NAMALWA (cell line): ENCODE results near the gene SPATA25.
"Not testable (repeated sequence)": the region's sequence is repeated elsewhere in the genome, so short reads cannot be mapped to it uniquely, and the experiment has no call there.

ENCODE experiments used
- DNase-seq: peaks from one replicate; pipeline ENCODE4 v3.0.0-alpha.2; 2015; ENCODE audit warnings: low spot score

SPATA25 gene

DNA sequence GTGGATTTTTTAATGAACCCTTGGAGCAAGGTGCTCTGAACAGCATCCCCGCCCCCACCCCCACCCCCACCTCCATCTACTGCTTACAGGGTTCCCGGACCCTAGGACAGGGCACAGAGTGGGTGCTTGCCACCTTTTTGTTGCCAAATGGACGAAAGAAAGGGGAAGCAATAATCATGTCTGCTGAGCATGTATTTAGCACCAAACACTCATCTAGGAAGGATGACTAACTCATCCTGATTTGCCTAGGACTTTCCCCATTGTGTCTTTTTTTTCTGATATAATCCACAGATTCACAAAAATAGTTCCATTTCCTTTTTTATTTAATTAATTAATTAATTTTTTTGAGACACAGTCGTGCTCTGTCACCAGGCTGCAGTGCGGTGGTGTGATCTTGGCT lies 25.7 kb upstream of the SPATA25 start:
- DNase-seq: no peak

DNA sequence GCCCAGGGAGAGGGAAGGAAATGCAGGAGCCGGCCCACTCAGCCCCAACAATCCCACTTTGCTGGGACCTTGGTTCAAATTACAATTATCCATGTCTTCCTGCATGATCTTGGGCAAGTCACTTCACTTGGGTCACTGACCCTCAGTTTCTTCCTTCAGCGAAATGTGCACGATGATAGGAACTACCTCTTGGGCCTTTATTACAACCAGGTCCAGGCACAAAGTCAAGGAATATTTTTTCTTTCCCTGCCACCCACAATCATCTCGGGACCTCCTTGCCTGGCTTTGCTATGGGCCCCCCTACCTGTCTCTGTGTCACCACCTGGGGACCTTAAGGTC lies 24.9 kb upstream of the SPATA25 start:
- DNase-seq: no peak

DNA sequence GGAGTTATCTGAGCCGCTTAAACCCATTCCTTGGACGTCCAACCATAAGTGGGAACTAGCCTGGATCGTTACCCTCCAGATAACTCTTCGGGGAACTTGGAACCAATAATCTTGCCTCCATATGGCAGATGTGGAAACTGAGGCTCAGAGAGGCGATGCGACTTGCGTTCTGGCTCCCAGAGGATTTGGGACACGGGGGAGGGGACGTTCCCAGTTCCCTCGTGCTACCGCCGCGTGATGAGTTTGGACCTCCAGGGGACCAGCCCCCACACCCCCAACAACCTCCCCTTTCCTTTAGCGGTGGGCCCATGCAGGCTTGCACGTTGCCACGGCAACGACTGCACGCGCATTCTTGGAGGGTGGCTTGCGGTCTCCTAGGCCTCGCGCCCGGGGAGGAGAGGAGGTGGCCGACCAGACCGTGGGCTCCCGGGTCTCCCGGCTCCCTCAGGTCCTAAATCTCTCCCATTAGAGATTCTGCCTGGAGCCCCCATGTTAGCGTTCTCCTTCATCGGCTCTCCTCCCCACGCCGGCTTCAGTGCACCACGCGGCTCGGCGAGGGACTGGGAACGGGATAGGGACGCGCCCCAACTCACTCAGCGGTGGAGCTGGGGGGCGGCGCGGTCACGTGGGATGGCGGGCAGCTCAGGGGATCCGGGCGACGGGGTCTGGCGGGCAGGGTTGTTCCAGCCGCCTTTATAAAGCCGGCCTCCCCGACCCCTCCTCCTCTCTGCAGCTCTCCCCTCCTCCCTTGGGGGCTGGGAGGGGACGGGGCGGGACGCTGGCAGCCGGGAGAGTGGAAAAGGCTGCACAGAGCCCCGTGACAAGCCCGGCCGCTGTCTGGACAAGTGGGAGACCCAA lies 24.3 kb upstream of the SPATA25 start, which contains the start of gene PLTP:
TSS of gene PLTP (minus strand) at position 670 of the 858 bp plus-strand sequence. CDS start 703 bp downstream, outside the sequence.
- DNase-seq: peak; percentile 28

DNA sequence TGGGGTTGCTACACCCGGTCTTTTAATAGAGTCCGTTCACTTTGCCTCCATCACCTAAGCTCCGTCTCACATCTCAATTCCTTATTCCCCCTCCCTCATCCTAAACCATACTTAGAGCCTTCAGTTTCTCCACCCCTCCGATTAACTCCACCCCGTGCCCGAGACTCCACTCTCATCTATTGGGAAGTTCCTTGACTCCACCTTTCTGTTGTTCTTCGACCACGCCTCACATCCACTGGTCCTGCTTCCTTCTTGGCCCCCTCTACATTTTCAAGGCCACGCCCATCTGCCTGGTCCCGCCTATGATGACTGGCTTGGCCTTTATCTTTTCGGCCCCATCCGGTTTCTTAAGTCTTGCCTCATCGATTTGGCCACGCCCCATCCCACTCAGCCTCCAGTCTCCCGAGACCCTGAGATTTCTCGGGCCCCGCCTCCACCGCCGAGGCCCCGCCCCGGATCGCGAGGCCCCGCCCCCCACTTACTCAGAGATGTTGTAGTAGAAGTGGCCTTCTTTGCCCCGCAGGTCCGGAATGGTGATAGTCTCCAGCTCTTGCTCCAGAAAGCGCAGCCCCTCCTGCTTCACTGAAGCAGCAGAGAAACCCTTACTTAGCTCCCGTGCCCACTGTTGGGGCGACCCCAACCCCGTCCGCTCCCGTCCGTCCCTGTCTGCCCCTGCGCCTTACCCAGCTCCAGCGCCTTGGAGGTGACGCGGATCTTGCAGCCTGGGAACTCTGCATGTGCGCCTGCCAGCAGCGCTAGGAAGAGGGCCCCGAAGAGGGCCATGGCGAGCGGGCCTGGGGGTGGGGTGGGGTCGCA lies 23.5 kb upstream of the SPATA25 start:
- peak; percentile 99 for DNase-seq

DNA sequence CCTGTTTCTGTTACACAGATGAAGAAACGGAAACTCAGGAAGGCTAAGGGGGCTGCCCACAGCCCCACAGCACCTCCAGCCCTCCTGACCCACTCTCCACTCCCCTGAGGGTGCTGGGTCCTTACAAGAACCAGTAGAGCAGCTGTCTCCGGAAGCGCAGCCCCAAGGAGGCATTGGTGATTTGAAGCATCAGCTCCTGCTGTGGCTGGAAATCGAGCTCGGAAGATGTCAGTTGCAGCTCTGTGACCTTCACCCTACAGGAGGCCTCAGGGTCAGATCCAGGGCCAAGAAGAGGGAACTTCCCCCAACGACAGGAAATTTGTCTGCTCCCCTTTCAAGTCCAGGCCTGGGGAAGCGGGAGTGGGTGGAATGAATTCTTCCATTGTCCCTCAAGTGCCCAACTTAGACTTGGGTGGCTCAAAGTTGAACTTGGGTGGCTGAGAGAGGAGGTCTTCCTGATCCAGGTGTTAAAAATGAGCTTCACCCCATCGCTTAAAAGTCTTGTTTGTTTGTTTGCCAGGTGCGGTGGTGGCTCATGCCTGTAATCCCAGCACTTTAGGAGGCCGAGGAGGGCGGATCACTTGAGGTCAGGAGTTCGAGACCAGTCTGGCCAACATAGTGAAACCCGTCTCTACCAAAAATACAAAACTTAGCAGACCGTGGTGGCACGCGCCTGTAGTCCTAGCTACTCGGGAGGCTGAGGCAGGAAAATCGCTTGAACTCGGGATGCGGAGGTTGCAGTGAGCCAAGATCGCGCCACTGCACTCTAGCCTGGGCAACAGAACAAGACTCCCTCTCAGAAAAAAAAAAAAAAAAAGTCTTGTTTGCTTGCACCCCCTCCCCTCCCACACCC lies 22.6 kb upstream of the SPATA25 start:
- no peak for DNase-seq

DNA sequence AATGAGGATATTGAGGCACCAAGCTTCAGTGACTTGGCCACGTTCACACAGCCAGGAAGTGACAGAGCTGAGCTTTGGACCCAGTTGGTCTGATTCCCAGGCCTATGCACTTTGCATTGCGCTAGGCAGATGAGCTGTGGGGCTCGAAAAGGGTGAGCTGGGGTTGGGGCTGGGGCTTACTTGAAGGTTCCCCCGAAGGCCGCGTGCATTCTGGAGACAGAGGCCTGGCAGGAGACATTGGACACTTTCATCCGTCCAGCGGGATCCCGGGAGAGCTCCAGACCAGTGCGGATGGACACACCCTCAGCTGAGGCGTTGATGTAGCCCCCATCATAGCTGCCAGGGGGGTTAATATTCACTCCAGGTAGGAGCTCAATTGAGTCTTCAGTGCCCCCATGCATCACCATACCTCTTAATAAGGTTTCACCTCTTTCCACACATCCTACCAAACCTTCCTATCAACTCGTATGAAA lies 21.9 kb upstream of the SPATA25 start:
- DNase-seq: no peak

DNA sequence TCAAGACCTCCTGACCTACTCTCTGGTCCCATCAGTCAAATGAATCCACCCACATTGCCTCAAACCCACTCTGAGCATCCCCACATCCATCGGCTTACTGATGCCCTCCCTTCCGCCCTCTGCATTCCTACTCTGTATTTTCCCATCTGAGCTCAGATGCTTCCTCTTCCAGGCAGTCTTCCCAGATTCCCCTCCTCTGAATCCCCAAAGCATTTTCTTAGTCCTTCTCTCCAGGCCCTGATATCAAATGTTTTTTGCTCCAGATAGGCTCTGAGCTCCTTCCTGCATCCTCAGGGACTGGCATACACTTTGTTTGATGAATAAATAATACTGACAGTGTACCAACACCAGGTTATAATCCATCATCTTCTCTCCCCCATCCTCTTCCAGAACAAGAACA lies 20.7 kb upstream of the SPATA25 start:
- DNase-seq: no peak

DNA sequence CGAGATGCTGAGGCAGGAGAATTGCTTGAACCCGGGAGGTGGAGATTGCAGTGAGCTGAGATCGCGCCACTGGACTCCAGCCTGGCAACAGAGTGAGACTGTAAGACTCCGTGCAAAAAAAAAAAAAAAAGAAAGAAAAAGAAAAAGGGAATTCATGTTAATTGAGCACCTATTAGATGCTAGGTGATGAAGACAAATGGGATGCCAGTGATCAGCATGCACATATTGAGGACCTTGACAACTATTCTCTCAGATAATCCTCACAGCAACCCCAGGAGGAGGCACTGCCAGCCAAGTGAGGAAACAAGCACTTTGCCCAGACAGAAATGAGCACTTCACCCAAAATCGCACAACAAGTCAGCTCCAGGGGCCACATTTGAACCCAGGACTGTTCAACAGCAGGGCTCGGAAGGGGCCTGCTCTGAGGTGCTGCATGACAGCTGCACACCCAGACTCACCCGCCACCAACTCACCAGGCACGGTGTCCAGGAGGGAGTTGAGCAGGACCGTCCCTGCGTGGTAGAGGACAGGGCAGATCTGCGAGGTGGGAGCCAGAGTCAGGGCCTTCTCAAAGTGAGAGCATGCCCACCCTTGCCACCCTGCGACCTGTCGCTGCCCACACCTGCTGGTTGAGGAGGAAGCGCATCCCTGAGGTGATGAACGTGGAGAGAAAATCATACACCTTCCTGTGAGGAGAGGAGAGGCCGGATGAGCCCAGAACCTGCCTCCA lies 20.0 kb upstream of the SPATA25 start:
- DNase-seq: no peak

DNA sequence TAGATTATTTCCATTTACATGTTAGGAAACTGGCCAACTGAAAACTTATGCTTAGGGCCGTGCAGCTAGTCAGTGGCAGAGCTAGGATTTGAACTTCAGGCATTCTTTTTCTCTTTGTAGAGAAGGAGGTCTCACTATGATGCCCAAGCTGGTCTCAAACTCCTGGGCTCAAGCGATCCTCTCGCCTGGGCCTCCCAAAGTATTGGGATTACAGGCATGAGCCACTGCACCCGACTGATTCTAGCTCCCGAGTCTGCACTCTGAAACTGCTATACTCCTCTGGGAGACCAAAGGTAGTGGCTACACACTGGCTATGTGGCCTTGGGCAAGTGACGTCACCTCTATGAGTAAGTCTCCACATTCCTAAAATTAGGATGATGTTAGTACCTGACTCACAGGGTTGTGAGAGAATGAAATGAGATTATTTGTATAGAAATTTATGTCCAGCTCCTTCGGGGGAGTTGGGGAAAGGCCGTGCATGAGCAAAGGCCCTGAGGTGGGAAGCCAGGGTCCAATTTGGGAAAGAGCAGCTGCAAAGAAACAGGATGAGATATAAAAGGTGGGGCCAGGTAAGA lies 18.2 kb upstream of the SPATA25 start:
- no peak for DNase-seq

DNA sequence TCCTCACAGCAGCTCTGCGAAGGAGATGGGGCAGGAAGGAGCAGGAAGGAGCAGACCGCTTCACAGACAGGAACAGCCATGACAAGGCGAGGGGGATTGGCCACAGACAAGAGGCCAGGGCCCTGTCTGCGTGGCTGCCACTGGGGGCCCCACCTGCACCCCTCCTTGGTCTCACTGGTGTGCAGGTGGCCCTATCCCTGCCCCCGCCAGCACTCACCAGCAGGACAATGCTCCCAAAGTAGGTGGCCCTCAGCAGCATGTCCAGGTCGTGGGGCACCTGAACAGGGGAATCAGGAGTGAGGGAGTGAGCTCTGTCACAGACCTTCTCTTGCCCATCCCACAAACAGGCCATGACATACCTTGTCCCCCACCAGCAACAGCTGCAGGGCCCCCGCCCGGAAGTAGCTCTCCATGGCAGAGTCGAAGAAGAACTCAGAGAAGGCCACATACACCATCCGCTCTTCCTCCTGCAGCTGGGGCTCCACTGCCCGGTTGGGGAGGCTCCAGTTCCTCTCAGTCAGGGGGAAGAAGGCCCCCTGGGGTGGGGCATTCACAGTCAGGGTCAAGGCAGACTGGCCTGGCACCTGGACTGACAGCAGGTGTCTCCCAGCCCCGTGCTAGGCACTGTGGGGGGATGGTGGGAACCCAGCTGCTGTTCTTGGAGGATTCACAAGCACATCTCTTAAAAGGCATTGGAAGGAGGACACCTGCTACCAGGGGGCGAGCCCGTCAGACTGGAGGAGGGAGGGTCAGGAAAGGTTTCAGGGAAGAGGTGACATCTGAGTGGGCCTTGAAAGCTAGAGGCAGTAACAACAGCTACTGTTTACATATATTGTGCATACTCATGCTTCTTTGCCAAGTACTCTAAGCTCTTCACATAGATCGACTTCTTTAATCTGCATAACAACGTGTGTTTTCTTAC lies 17.4 kb upstream of the SPATA25 start:
- no peak for DNase-seq

DNA sequence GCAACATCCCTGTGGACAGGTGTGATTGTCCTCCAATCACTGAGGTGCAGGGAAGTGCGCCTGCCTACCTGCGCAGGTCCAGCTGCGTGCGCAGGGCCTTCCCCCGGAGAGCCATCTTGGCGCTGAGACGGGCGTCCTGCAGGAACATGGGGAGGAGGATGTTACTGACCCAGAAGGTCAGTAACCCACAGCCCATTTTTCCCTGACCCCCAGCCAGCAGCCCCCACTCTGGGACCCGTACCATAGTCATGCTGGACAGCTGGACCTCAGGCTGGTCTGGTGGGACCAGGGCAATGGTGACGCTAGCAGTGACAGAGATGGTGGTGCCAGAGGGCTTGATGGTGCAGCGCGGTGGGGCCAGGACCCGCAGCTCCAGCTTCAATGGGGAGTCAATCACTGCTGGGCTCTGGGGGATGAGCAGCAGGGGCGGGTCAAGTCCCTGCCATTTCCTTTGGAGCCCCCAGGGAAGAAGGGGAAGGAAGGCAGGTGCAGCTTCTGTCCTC lies 14.8 kb upstream of the SPATA25 start:
- DNase-seq: no peak

DNA sequence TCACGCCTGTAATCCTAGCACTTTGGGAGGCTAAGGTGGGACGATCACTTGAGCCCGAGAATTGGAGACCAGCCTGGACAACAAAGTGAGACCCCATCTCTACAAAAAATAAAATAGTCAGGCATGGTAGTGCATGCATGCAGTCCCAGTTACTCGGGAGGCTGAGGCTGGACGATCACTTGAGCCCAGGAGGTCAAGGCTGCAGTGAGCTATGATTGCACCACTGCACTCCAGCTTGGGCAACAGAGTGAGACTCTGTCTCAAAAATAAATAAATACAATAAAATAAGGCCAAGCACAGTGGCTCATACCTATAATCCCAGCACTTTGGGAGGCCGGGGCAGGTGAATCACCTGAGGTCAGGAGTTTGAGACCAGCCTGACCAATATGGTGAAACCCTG lies 13.9 kb upstream of the SPATA25 start:
- not testable (repeated sequence) for DNase-seq

DNA sequence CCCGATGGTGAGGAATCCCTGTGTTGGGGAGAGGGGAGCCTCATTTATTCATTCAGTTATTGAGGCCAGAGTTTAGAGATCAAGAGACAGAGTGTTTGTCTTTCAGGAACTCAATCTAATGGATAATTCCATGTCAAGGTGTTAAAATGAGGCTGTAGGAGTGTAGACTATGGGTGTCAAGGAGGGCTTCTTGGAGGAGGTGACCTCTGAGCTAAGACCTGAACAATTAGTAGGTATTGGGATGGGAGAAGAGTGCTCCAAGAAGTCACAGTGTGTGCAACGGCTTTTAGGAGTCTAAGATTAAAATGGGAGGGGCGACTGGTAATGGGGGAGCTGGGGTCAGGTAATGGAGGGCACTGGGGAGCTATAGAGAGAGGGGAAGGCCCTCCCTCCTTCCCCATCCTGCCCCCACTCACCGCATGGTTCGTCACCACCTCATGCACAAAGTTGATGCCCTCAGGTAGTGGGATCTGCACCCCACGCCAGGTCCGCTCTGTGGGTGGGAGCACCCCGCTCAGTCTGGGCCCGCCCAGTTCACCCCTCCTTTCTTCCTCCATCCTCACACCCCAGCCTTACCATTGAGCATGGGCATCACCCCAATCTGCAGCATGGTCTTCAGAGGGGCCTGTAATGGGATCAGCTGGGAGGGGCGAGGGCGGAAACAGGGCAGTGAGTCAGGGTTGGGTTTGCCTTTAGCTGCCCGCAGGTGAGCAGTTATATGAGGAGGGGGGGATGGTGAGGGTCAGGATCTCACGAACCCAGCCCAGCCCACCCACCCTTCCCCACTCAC lies 11.8 kb upstream of the SPATA25 start:
- no peak for DNase-seq

DNA sequence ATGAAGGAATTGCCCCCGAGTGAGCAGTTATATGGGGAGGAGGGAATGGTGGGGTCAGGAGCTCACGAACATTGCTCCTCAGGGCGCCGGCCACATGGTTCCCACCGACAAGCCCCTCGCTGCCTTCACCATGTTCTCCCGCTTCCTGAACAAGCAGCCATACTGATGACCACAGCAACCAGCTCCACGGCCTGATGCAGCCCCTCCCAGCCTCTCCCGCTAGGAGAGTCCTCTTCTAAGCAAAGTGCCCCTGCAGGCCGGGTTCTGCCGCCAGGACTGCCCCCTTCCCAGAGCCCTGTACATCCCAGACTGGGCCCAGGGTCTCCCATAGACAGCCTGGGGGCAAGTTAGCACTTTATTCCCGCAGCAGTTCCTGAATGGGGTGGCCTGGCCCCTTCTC lies 10.9 kb upstream of the SPATA25 start:
- DNase-seq: no peak

DNA sequence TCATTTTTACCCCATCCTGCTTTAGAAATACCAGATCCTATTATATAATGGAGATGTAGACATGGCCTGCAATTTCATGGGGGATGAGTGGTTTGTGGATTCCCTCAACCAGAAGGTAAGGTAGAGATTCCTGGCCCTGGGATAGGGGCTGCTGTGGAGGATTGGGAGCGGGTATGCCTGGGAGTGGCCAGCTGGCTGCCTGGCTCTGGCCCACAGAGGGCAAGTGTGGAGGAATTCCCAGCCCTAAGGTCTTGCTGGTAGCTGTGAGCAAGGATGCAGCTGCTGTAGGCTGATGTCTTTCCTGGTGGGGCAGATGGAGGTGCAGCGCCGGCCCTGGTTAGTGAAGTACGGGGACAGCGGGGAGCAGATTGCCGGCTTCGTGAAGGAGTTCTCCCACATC lies 10.3 kb upstream of the SPATA25 start:
- no peak for DNase-seq

DNA sequence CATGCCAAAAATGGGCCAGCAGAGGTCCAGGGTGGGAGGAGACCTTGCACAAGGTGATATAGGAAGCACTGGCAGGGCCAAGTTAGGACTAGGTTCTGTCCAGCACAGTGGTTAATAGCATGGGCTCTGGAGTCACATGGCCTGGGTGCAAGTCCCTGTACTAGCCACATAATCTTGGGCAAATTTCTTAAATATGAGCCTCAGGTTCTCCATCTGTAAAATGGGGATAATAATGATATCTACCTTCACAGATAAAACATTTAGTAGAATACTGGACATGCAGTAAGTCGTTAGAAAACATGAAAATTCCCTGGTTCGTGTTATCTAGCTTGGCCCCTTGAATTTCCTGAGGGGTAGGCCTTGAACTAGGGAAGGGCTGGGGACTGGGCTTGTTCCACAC lies 9.9 kb upstream of the SPATA25 start:
- no peak for DNase-seq

DNA sequence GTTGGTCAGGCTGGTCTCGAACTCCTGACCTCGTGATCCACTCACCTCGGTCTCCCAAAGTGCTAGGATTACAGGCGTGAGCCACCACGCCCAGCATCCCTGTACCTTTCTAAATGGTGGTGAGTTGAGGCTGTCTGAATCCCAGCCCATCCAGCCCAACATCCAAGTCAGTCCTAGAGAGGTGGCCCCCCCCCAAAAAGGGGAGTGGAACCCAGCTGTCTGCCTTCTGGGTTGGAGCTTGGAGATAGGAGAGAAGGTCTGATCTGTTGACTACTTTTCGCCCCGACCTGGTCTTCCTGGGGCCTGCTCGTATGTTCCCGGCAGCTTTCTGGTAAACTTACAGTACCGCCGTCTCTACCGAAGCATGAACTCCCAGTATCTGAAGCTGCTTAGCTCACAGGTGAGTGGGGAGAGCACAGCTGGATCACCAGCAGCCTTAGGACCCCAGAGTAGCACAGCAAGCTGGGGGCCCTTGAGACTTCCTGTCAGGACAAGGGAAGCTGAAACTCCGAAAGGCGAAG lies 9.3 kb upstream of the SPATA25 start:
- DNase-seq: no peak

DNA sequence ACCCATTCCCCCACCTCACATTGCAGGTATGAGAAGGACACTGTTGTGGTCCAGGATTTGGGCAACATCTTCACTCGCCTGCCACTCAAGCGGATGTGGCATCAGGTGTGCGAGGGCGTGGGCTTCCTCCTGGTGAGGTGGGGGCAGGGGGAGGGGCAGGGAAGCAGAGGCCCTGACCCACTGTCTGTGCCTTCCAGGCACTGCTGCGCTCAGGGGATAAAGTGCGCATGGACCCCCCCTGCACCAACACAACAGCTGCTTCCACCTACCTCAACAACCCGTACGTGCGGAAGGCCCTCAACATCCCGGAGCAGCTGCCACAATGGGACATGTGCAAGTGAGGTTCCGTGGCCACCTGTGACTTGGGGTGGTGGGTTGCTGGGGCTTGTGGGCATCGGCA lies 7.4 kb upstream of the SPATA25 start:
- DNase-seq: no peak

DNA sequence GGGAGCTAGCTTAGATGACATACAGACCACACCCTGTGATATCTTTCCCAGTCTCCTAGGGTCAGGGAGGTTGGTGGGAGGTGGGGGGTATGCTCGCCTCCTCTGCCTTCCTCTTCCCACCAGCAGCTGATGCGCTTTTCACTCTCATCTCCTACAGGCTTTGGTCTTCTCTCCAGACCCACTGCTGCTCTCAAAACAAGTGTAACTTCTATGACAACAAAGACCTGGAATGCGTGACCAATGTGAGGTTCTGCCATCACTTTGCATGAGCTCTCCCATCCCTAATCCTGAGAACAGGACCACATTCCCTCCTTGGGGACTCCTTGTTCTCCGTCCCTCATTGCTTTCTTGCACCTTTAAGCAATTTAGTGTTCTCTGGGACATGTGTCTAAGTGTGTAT lies 6.4 kb upstream of the SPATA25 start:
- DNase-seq: no peak
